ENCODE data around the gene HJURP. TPM values are rescaled to one million over a fixed set of nuclear protein-coding genes. Genes with fewer than 3 reads are reported as not detected.

HJURP gene
- polyA plus RNA-seq, 1 experiment = 12.2 TPM

DNA sequence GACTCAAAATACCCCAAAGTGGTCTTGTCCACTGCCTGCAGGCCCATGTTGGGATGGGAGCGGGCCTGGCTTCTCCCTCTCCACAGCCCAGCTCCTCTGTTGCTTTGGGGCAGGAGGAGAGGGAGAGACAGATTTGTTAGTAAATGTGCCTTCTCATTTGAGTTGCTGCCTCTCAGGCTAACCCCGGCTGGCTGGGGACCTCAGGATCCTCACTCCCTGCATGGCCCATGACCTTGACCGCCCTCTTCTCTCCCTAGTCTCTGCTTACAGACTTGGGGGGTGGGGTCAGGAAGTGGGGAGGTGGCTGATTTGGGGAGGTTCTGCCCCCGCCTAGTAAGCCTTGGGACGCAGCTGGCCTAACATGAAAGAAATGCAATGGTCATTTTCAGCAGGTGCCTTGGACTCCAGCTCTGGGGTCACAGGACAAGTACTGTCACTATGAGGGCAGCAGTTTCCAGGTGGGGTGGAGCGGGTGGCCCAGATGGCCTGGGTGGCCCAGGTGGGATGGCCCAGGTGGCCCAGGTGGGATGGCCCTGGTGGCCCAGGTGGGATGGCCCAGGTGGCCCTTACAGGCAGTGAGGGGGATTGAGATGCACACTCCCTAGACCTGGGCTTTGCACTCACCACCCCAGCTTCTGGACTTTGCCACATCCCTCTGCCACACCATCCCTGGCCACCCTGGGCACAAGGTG is 24.1 kb downstream of the HJURP start:
- ChIA-PET POLR2A (no interaction called here), CTCF (no interaction called here)
- H3K27ac ChIP-seq (ENCODE audit: low read depth, low read length) = no peak overlapping the region
- DNase-seq (ENCODE audit: low read depth, low spot score) = no peak
- no peak overlapping the region for H3K4me3 ChIP-seq (ENCODE audit: low read depth, low read length)
- TF ChIP-seq, protein P1, sequence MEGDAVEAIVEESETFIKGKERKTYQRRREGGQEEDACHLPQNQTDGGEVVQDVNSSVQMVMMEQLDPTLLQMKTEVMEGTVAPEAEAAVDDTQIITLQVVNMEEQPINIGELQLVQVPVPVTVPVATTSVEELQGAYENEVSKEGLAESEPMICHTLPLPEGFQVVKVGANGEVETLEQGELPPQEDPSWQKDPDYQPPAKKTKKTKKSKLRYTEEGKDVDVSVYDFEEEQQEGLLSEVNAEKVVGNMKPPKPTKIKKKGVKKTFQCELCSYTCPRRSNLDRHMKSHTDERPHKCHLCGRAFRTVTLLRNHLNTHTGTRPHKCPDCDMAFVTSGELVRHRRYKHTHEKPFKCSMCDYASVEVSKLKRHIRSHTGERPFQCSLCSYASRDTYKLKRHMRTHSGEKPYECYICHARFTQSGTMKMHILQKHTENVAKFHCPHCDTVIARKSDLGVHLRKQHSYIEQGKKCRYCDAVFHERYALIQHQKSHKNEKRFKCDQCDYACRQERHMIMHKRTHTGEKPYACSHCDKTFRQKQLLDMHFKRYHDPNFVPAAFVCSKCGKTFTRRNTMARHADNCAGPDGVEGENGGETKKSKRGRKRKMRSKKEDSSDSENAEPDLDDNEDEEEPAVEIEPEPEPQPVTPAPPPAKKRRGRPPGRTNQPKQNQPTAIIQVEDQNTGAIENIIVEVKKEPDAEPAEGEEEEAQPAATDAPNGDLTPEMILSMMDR (IDR thresholded peaks at IDR 0.05; ENCODE audit: low read depth, low read length) = no peak
- no peaks in the 10 kb centered on the region for H3K27me3 ChIP-seq (ENCODE audit: control insufficient read depth, insufficient read depth, low read length)
- no peaks in the 10 kb centered on the region for H3K9me3 ChIP-seq (ENCODE audit: control insufficient read depth, insufficient read depth, low read length)

DNA sequence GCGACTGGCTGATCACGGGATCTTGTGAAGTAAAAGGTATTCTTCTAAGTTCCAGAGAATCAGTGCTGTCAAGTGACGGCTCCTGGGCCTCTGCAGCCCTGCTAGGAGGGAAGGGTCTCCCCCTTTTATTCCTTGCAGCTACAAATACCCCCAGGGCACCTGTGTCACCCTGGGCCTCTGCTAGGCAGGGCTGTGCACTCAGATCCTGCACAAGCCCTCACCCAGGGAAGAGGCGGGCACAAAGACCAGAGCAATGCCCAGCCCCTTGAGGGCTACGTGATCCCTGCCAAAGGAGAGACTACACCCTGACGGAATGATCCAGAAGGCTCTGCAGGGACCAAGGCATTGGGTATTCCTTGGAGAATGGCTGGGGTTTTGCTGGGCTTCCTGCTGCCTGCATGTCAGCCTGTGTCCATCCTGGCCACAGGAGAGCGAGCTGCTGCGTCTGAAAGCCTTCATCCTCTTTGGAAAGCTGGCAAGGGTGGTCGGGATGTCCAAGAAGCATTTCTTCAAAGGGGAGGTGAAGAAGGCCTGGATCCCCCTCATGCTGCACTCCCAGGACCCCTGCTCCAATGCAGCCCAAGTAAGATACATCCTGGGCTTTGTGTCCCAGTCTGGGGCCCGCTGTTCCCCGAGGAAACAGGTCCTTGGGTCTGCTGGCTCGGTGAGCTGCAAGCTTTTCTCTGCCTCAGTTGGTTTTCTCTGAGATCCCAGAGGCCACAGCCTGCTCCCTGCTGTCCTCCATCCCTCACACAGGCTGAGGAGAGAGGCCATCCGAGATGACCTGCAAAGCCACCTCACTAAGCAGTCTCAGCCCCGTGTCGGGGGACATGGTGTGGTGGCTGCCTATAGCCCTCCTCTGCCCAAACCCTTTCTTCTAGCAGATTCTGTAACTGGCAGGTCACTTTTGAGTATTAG is 24.9 kb downstream of the HJURP start:
- ChIA-PET CTCF (no interaction called here), POLR2A (no interaction called here)
- Histone ChIP-seq H3K9me3 (ENCODE audit: control insufficient read depth, insufficient read depth, low read length) (no peaks in the 10 kb centered on the region), H3K4me3 (ENCODE audit: low read depth, low read length) (no peak overlapping the region), H3K27me3 (ENCODE audit: control insufficient read depth, insufficient read depth, low read length) (no peaks in the 10 kb centered on the region), H3K27ac (ENCODE audit: low read depth, low read length) (no peak overlapping the region)
- TF ChIP-seq, protein P1 (IDR thresholded peaks at IDR 0.05; ENCODE audit: low read depth, low read length) = no peak
- no peak for DNase-seq (ENCODE audit: low read depth, low spot score)

DNA sequence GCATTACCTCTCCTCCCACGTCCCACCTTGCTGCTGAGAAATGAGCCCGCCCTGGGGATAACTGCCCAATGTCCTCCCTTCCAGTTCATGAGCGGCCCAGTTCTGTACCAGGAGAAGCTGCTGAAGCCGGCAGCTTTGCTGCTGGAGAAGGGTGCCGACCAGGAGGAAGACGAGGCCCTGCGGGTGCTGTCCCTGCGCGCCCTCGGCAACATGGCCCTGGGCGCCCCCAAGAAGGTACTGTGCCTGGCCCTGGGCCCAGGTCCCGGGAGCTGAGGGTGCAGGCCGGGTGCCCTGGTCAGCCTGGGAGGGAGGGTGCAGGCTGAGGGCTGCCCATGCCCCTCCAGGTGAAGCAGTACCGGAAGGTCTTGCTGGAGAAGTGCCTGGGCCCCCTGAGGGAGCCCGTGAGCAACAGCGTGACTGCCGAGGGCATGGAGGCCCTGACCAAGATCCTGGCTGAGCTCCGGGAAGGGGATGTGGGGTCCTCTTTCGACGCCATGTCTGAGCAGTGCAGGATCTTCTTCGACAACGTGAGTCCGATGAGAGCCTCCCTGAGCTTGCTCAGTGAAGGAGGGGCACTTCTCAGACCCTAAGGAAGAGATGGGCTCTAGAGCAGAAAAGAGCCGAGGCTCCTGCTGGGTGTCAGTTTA is 25.7 kb downstream of the HJURP start:
- TF ChIP-seq, protein P1 (IDR thresholded peaks at IDR 0.05; ENCODE audit: low read depth, low read length) = no peak
- H3K9me3 ChIP-seq (ENCODE audit: control insufficient read depth, insufficient read depth, low read length) = no peaks in the 10 kb centered on the region
- POLR2A ChIA-PET = no interaction called here
- no peak overlapping the region for H3K4me3 ChIP-seq (ENCODE audit: low read depth, low read length)
- CTCF ChIA-PET = no interaction called here
- H3K27me3 ChIP-seq (ENCODE audit: control insufficient read depth, insufficient read depth, low read length) = peaks cover 2% of the 10 kb centered on the region
- no peak for DNase-seq (ENCODE audit: low read depth, low spot score)
- H3K27ac ChIP-seq (ENCODE audit: low read depth, low read length) = no peak overlapping the region

DNA sequence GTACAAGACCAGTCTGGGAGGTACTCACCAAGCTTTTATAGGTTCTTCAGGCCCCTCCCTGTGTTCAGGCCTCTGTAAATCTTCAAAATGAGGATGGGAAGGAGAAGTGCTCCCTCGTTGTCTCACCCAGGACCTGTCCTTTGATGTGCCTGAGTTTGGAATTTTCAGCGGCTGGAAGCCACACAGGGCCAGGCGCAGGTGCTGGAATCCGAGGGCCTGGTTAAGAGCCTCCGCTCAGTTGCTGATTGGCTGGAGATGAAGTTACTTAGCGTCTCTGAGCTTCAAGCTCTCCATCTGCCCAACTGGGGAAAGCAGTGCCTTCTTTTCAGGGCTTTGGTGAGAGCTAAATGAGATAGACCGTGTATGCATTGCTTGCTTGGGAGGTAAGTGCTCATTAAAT is 30.0 kb downstream of the HJURP start:
- no peaks in the 10 kb centered on the region; the same call in 1 of the 2 replicates for H3K9me3 ChIP-seq (ENCODE audit: control insufficient read depth, insufficient read depth, low read length)
- H3K4me3 ChIP-seq (ENCODE audit: low read depth, low read length) = no peak overlapping the region
- CTCF ChIA-PET = no interaction called here
- DNase-seq (ENCODE audit: low read depth, low spot score) = no peak
- TF ChIP-seq, protein P1 (IDR thresholded peaks at IDR 0.05; ENCODE audit: low read depth, low read length) = no peak
- H3K27ac ChIP-seq (ENCODE audit: low read depth, low read length) = no peak overlapping the region
- POLR2A ChIA-PET = no interaction called here
- peaks cover 9% of the 10 kb centered on the region for H3K27me3 ChIP-seq (ENCODE audit: control insufficient read depth, insufficient read depth, low read length)

Measured in AG04450 (cell line).